ENCODE results near the gene HHAT.

DNA sequence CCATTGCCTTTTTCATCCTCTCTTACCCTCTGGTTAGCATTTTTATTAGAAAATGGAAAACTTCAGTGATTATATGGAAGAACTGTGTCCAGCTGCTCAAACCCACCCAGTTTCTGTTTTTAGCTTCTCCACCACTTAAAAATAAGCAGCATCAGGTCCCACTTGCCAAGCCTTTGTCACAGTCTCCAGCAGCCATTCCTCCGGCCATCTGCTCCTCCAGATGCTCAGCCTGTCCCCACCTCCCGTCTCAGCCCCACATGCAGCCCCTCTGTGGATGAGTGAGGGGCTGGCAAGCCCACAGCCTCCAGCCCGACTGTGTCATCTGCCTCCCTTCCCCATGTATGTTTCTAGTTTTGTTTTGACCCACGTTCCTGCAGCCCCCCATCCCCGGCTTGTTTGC lies 289.7 kb downstream of the HHAT start:
- TF ChIP-seq CTCF (IDR thresholded peaks at IDR 0.05) (no peak), POLR2A (IDR thresholded peaks at IDR 0.05) (no peak), POLR2AphosphoS5 (IDR thresholded peaks at IDR 0.05) (no peak)
